ENCODE data around the gene LVRN. TPM values are rescaled to one million over a fixed set of nuclear protein-coding genes. Genes with fewer than 3 reads are reported as not detected.

The LVRN gene, protein sequence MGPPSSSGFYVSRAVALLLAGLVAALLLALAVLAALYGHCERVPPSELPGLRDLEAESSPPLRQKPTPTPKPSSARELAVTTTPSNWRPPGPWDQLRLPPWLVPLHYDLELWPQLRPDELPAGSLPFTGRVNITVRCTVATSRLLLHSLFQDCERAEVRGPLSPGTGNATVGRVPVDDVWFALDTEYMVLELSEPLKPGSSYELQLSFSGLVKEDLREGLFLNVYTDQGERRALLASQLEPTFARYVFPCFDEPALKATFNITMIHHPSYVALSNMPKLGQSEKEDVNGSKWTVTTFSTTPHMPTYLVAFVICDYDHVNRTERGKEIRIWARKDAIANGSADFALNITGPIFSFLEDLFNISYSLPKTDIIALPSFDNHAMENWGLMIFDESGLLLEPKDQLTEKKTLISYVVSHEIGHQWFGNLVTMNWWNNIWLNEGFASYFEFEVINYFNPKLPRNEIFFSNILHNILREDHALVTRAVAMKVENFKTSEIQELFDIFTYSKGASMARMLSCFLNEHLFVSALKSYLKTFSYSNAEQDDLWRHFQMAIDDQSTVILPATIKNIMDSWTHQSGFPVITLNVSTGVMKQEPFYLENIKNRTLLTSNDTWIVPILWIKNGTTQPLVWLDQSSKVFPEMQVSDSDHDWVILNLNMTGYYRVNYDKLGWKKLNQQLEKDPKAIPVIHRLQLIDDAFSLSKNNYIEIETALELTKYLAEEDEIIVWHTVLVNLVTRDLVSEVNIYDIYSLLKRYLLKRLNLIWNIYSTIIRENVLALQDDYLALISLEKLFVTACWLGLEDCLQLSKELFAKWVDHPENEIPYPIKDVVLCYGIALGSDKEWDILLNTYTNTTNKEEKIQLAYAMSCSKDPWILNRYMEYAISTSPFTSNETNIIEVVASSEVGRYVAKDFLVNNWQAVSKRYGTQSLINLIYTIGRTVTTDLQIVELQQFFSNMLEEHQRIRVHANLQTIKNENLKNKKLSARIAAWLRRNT
- total RNA-seq (2012; rRNA removed) = under 0.01 and 0.18 TPM in 2 replicates
- polyA plus RNA-seq (2012; rRNA removed) = 0.06 and 0.10 TPM in 2 replicates
- polyA plus RNA-seq (2012; cell fraction: cytosol; rRNA removed) = 0.01 TPM in 1 of 2 replicates, not detected in the other
- polyA plus RNA-seq (2012; cell fraction: nucleus; rRNA removed; ENCODE audit: low replicate concordance) = 0.02 and 0.76 TPM in 2 replicates
- percentile 20 among the genes with signal in this experiment for Bru-seq, nascent RNA
- percentile 23 among the genes with signal in this experiment for BruChase-seq, experiment 1, labeled RNA remaining after a 6-hour chase
- percentile 30 among the genes with signal in this experiment for BruChase-seq, experiment 2, labeled RNA remaining after a 2-hour chase
- long read RNA-seq = 0 reads

DNA sequence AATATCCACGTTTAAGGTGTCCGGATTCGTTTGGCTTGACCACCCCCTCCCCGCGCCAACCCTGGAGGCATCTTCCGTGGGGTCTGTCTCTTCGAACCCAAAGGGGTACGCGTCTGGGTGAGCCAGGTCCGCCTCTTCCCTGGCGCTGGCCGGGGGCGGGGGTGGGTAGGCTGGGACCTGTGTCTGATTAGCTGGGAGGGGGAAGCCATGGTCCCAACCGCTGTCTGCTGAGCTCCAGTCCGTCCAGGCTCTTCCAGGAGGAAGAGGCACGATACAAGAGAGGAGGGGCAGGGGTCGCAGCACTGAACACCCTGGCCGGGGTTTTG, at the start of gene LVRN:
LVRN (plus strand) TSS at position 237 of the 326 bp plus-strand sequence. CDS start 143 bp downstream, outside the sequence.
- peak within 1 kb of the TSS; percentile 54; the same call in 1 of the 2 replicates for H3K4me2 ChIP-seq (ENCODE audit: low read depth, low read length)
- dilution Hi-C loops (cut with HindIII; ENCODE audit: low sequenced_read_pairs, unreplicated experiment) (no loop called here), in situ Hi-C loops (cut with MboI; ENCODE audit: low sequenced_read_pairs) (no loop called here), intact Hi-C loops (cut with micrococcal nuclease) (no loop called here)
- no peak within 1 kb of the TSS for H3K18ac ChIP-seq (ENCODE audit: low read depth, low read length)
- H2AK9ac ChIP-seq (replicated peaks; ENCODE audit: low read depth, low read length, poor library complexity) = peak within 1 kb of the TSS; percentile 62
- no peak within 1 kb of the TSS; the same call in 1 of the 2 replicates for H4K5ac ChIP-seq (ENCODE audit: low read depth, low read length)
- H2BK120ac ChIP-seq (ENCODE audit: low read depth, low read length) = peak within 1 kb of the TSS; percentile 32; the same call in 1 of the 2 replicates
- 31% methylated on average over 3 of the region's 18 CpGs; no CpG with 5 or more reads in 1 of the 2 experiments for WGBS, 2 experiments (ENCODE audit: extremely low coverage in 2 of 2, insufficient read length in 1 of 2)
- H3K4ac ChIP-seq (ENCODE audit: low read depth, low read length) = no peak within 1 kb of the TSS
- no peak within 1 kb of the TSS for H3K56ac ChIP-seq (ENCODE audit: extremely low read depth, insufficient read depth, low read length)
- no peaks in the 10 kb centered on the region for H3K36me3 ChIP-seq (ENCODE audit: control insufficient read depth, insufficient read depth, low read length)
- no peak within 1 kb of the TSS for H4K91ac ChIP-seq (ENCODE audit: insufficient read depth, low read depth, low read length)
- POLR2A ChIA-PET (ENCODE audit: unreplicated experiment) = no interaction called here
- CTCF ChIA-PET = interaction anchor here (0.6 kb wide), 1 partner anchor 77 kb away, joined by 3 read pairs; no protein-coding TSS in a partner anchor
- H3K79me1 ChIP-seq (ENCODE audit: low read depth in 1 of 2, low read length in 2 of 2) = no peaks in the 10 kb centered on the region
- TF ChIP-seq, protein P1, sequence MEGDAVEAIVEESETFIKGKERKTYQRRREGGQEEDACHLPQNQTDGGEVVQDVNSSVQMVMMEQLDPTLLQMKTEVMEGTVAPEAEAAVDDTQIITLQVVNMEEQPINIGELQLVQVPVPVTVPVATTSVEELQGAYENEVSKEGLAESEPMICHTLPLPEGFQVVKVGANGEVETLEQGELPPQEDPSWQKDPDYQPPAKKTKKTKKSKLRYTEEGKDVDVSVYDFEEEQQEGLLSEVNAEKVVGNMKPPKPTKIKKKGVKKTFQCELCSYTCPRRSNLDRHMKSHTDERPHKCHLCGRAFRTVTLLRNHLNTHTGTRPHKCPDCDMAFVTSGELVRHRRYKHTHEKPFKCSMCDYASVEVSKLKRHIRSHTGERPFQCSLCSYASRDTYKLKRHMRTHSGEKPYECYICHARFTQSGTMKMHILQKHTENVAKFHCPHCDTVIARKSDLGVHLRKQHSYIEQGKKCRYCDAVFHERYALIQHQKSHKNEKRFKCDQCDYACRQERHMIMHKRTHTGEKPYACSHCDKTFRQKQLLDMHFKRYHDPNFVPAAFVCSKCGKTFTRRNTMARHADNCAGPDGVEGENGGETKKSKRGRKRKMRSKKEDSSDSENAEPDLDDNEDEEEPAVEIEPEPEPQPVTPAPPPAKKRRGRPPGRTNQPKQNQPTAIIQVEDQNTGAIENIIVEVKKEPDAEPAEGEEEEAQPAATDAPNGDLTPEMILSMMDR (conservative IDR thresholded peaks at IDR 0.05; ENCODE audit: low read depth, low read length) = no peak
- TF ChIP-seq RCOR1 (IDR thresholded peaks at IDR 0.05; ENCODE audit: insufficient replicate concordance, low read length) = no peak
- no peak for TF ChIP-seq CHD1 (IDR thresholded peaks at IDR 0.05; ENCODE audit: low read depth, low read length)
- no peak for TF ChIP-seq SMC3 (IDR thresholded peaks at IDR 0.05; ENCODE audit: low read depth, low read length)
- no peak for TF ChIP-seq MAFK (IDR thresholded peaks at IDR 0.05; ENCODE audit: low read depth, low read length)
- no peak for TF ChIP-seq NFE2L2 (IDR thresholded peaks at IDR 0.05; ENCODE audit: low read depth, low read length)
- TF ChIP-seq MAZ (IDR thresholded peaks at IDR 0.05; ENCODE audit: borderline replicate concordance, low read depth, low read length) = no peak
- no peak for TF ChIP-seq CEBPB (IDR thresholded peaks at IDR 0.05; ENCODE audit: low read depth, low read length)
- no peak for TF ChIP-seq FOS (IDR thresholded peaks at IDR 0.05; ENCODE audit: low read depth, low read length)
- H4K8ac ChIP-seq (ENCODE audit: low read depth in 2 of 2, low read length in 2 of 2) = peak within 1 kb of the TSS in 1 of 2 experiments; percentile 16; a peak in 1 of 4 replicates
- H2BK20ac ChIP-seq (ENCODE audit: low read depth, low read length) = no peak within 1 kb of the TSS
- H2BK5ac ChIP-seq (ENCODE audit: low read depth, low read length, poor library complexity, severe bottlenecking) = no peak within 1 kb of the TSS
- H2AK5ac ChIP-seq (ENCODE audit: low read depth, low read length) = peak within 1 kb of the TSS; percentile 1; the same call in 1 of the 2 replicates
- no peak within 1 kb of the TSS; the same call in 2 of the 3 replicates for H2BK15ac ChIP-seq (ENCODE audit: low read depth, low read length)
- H3K4me1 ChIP-seq (ENCODE audit: control insufficient read depth, insufficient read depth, low read length) = peaks cover 1% of the 10 kb centered on the region; the same call in 1 of the 2 replicates
- peak within 1 kb of the TSS; percentile 66 for H3K23ac ChIP-seq (ENCODE audit: low read depth, low read length)
- peaks cover 9% of the 10 kb centered on the region; the same call in 1 of the 2 replicates for H3K9me3 ChIP-seq (ENCODE audit: control insufficient read depth, insufficient read depth, low read length)
- H2AFZ ChIP-seq (replicated peaks; ENCODE audit: low read length, poor library complexity) = peak within 1 kb of the TSS; percentile 91
- H3K9ac ChIP-seq (ENCODE audit: low read depth, low read length) = no peak within 1 kb of the TSS
- no peak within 1 kb of the TSS for H3K14ac ChIP-seq (replicated peaks; ENCODE audit: low read depth, low read length)
- peaks cover 28% of the 10 kb centered on the region for H3K27me3 ChIP-seq (ENCODE audit: control insufficient read depth, insufficient read depth, low read length)
- no peak for DNase-seq
- no peak within 1 kb of the TSS for H3K27ac ChIP-seq (ENCODE audit: insufficient read depth, low read length)
- BruUV-seq (replicated peaks) = no TSS peak
- no peaks in the 10 kb centered on the region for H4K20me1 ChIP-seq (ENCODE audit: insufficient read depth, low read length)
- H3K9me1 ChIP-seq (ENCODE audit: insufficient read depth, low read length) = 0 out of 2 replicates have a peak, but pooled peaks cover 3% of the 10 kb centered on the region
- H3K4me3 ChIP-seq (ENCODE audit: insufficient read depth, low read depth, low read length) = peak within 1 kb of the TSS; percentile 18
- peak; percentile 27 for ATAC-seq (ENCODE audit: low read depth)
